CD4-positive, alpha-beta T cell treated with Interleukin-17A for 1 hour (primary cell): ENCODE results near the gene CNN2.

Experiments
- DNase-seq: peaks from one replicate; pipeline ENCODE4 v3.0.0-alpha.2; 2020

The CNN2 gene

DNA sequence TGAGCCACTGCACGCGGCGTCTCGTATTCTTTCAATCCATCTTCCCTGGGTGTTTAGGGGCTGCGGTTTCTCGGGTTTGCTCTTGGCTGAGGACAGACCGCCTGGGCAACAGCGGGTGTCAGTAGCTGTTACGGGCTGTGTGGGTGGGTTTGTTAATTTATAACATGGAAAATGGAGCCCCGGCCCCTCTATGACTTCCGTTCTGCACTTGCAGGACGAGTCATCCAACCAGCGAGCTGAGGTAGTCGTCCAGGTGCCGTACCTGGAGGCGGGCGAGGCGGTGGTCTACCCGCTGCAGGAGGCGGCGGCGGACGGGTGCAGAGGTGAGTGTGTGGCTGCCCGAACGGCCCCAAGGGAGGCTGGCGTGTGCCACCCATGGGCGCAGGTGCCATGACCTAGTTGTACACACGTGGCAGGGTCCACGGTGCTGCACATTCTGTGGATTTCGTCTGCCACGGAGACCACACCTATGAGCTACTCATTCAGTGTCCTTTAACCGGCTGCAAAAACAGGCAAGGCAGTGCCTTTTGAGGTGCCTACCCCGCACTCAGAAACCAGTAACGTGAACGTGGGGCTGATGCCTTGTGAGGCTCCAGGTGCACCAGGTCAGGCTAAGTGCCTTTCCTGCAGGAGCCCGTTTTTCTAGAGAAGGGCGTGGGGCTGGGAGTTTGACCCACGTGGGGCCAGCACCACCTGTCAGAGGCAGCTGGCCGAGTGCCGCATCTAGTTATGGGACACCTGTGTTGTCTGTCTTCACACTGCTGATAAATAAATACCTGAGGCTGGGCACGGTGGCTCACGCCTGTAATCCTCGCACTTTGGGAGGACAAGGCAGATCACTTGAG lies 57.8 kb downstream of the CNN2 start:
- DNase-seq = peak; percentile 10

DNA sequence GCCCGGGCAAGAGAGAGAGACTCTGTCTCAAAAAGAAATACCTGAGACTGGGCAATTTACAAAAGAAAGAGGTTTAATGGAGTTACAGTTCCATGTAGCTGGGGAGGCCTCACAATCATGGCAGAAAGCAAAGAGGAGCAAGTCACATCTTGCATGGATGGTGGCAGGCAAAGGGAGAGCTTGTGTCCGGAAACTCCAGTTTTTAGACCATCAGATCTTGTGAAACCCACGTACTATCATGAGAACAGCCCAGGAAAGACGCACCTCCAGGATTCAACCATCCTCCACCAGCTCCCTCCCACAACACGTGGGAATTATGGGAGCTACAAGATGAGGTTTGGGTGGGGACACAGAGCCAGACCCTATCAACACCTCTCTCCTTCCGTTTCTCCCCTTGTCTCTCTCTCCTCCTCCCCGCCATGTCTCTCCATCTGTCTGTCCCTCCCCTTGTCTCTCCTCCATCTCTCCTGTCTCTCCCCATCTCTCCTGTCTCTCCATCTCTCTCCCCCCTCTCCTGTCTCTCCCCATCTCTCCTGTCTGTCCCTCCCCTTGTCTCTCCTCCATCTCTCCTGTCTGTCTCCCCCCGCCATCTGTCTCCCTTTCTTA lies 58.7 kb downstream of the CNN2 start:
- peak; percentile 3 for DNase-seq

GRCh38 chr19:1085676-1086442 lies 59.5 kb downstream of the CNN2 start:
- peak; percentile 2 for DNase-seq

- no peak for DNase-seq
Measured at GRCh38 chr19:1086613-1087012, 60.2 kb downstream of the CNN2 start.

GRCh38 chr19:1087813-1088415 lies 61.5 kb downstream of the CNN2 start:
- peak; percentile 64 for DNase-seq

GRCh38 chr19:1088416-1089010 lies 62.1 kb downstream of the CNN2 start:
- no peak for DNase-seq
